Neural cell (in vitro differentiated cells): ENCODE data around the gene RMRP.

Experiments
- EZH2 ChIP-seq: fragments of 200-600, 300-800 bp; shearing (Covaris generic), sonication (generic); IDR thresholded peaks from 2 replicates; pipeline ENCODE4 v1.6.1; 2014; ENCODE audit warnings: antibody characterized with exemption, low read length, borderline replicate concordance, mild to moderate bottlenecking; ENCODE audit not compliant: insufficient read depth, poor library complexity, severe bottlenecking
- POLR2AphosphoS5 ChIP-seq: IDR thresholded peaks from 2 replicates; pipeline ENCODE4 v1.6.1; 2012
- RAD21 ChIP-seq: fragments of 450-650 bp; conservative IDR thresholded peaks from 2 replicates; pipeline ENCODE4 v1.6.1; 2014; ENCODE audit warnings: antibody characterized with exemption, mild to moderate bottlenecking, moderate library complexity
- TAF1 ChIP-seq: IDR thresholded peaks from 2 replicates; pipeline ENCODE4 v1.6.1; 2012; ENCODE audit warnings: low read depth
- TF ChIP-seq, protein P1 (sequence below): fragments of 450-650 bp; IDR thresholded peaks from 2 replicates; pipeline ENCODE4 v1.5.1; 2014; ENCODE audit warnings: antibody characterized with exemption, mild to moderate bottlenecking, moderate library complexity; ENCODE audit not compliant: poor library complexity, severe bottlenecking
- TF ChIP-seq, protein P2 (sequence below): IDR thresholded peaks from 2 replicates; pipeline ENCODE4 v1.6.1; 2012; ENCODE audit warnings: borderline replicate concordance

DNA sequence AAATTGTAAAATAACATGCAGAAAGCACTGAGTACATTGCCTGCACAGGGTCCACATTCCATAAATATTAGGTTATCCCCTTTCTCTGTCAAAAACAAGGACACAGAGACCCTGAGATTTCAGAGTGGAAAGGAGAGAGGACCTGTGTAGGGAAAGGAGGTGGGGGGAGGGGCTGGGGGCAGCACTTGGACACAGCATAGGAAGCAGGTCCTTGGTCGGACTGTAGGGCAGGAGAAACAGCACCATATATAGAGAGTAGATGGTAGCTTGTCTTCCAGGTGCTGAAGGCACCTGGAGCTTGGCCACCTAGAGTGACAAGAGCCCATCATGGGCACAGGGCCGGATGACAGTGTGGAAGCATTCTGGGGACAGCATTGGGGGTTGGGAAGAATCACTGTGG is 29.5 kb upstream of the RMRP start:
- TF ChIP-seq, protein P1, sequence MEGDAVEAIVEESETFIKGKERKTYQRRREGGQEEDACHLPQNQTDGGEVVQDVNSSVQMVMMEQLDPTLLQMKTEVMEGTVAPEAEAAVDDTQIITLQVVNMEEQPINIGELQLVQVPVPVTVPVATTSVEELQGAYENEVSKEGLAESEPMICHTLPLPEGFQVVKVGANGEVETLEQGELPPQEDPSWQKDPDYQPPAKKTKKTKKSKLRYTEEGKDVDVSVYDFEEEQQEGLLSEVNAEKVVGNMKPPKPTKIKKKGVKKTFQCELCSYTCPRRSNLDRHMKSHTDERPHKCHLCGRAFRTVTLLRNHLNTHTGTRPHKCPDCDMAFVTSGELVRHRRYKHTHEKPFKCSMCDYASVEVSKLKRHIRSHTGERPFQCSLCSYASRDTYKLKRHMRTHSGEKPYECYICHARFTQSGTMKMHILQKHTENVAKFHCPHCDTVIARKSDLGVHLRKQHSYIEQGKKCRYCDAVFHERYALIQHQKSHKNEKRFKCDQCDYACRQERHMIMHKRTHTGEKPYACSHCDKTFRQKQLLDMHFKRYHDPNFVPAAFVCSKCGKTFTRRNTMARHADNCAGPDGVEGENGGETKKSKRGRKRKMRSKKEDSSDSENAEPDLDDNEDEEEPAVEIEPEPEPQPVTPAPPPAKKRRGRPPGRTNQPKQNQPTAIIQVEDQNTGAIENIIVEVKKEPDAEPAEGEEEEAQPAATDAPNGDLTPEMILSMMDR: no peak
- no peak for TF ChIP-seq POLR2AphosphoS5
- TF ChIP-seq EZH2: no peak
- TF ChIP-seq, protein P2, sequence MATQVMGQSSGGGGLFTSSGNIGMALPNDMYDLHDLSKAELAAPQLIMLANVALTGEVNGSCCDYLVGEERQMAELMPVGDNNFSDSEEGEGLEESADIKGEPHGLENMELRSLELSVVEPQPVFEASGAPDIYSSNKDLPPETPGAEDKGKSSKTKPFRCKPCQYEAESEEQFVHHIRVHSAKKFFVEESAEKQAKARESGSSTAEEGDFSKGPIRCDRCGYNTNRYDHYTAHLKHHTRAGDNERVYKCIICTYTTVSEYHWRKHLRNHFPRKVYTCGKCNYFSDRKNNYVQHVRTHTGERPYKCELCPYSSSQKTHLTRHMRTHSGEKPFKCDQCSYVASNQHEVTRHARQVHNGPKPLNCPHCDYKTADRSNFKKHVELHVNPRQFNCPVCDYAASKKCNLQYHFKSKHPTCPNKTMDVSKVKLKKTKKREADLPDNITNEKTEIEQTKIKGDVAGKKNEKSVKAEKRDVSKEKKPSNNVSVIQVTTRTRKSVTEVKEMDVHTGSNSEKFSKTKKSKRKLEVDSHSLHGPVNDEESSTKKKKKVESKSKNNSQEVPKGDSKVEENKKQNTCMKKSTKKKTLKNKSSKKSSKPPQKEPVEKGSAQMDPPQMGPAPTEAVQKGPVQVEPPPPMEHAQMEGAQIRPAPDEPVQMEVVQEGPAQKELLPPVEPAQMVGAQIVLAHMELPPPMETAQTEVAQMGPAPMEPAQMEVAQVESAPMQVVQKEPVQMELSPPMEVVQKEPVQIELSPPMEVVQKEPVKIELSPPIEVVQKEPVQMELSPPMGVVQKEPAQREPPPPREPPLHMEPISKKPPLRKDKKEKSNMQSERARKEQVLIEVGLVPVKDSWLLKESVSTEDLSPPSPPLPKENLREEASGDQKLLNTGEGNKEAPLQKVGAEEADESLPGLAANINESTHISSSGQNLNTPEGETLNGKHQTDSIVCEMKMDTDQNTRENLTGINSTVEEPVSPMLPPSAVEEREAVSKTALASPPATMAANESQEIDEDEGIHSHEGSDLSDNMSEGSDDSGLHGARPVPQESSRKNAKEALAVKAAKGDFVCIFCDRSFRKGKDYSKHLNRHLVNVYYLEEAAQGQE: no peak
- TF ChIP-seq TAF1: no peak
- no peak for TF ChIP-seq RAD21
